ENCODE data around the gene PAM. TPM values are rescaled to one million over a fixed set of nuclear protein-coding genes. Genes with fewer than 3 reads are reported as not detected.

Gene PAM
- total and polyA plus RNA-seq, 3 experiments from 2014 or later, result 58.7 to 65.0 (median 59.8) TPM

GRCh38 chr5:102819634-102820033, 64.5 kb downstream of the PAM start:
- ChIA-PET CTCF (no interaction called here), POLR2A (no interaction called here)
- Histone ChIP-seq H3K27me3 (ENCODE audit: insufficient read depth, low read length, poor library complexity, severe bottlenecking) (no peaks in the 10 kb centered on the region), H3K4me1 (ENCODE audit: insufficient read depth, low read length) (no peaks in the 10 kb centered on the region), H3K4me3 (ENCODE audit: low read length) (no peak overlapping the region), H3K9me3 (ENCODE audit: low read length) (no peaks in the 10 kb centered on the region), H3K36me3 (ENCODE audit: insufficient read depth, low read length) (no peaks in the 10 kb centered on the region), H3K27ac (ENCODE audit: low read depth, low read length) (no peak overlapping the region)
- Mint-ChIP-seq H3K4me1 (peaks cover 25 to 40% (median 38%) of the 10 kb centered on the region in 3 donors), H3K9me3 (no peaks in the 10 kb centered on the region), H3K4me3 (no peak overlapping the region), H3K36me3 (peaks cover 1 to 4% (median 2%) of the 10 kb centered on the region in 3 donors), H3K27me3 (no peaks in the 10 kb centered on the region), H3K27ac (no peak overlapping the region)
- no peak for DNase-seq

- Histone ChIP-seq H3K27me3 (ENCODE audit: insufficient read depth, low read length, poor library complexity, severe bottlenecking) (no peaks in the 10 kb centered on the region), H3K27ac (ENCODE audit: low read depth, low read length) (no peak overlapping the region), H3K4me3 (ENCODE audit: low read length) (no peak overlapping the region), H3K4me1 (ENCODE audit: insufficient read depth, low read length) (no peaks in the 10 kb centered on the region), H3K9me3 (ENCODE audit: low read length) (no peaks in the 10 kb centered on the region), H3K36me3 (ENCODE audit: insufficient read depth, low read length) (no peaks in the 10 kb centered on the region)
- no peak for DNase-seq
- Mint-ChIP-seq H3K9me3 (no peaks in the 10 kb centered on the region), H3K27me3 (no peaks in the 10 kb centered on the region), H3K4me3 (no peak overlapping the region), H3K27ac (no peak overlapping the region), H3K4me1 (peaks cover 14 to 34% (median 29%) of the 10 kb centered on the region in 3 donors), H3K36me3 (peaks cover under 1 to 2% (median 1%) of the 10 kb centered on the region in 3 donors)
- POLR2A ChIA-PET, result no interaction called here
- CTCF ChIA-PET, result no interaction called here
Observed at GRCh38 chr5:102823441-102823874, 68.4 kb downstream of the PAM start.

GRCh38 chr5:102826629-102827028, 71.5 kb downstream of the PAM start:
- H3K27ac Mint-ChIP-seq, result no peak overlapping the region
- H3K4me1 Mint-ChIP-seq, result peaks cover 20 to 38% (median 36%) of the 10 kb centered on the region in 3 donors
- H3K9me3 Mint-ChIP-seq, result no peaks in the 10 kb centered on the region
- ChIA-PET CTCF (interaction anchor here (0.9 kb wide), 1 partner anchor 13 kb away, joined by 3 read pairs; no protein-coding TSS in a partner anchor), POLR2A (no interaction called here)
- no peak for DNase-seq
- H3K27me3 Mint-ChIP-seq, result no peaks in the 10 kb centered on the region
- H3K4me3 ChIP-seq (ENCODE audit: low read length), result no peak overlapping the region
- H3K27me3 ChIP-seq (ENCODE audit: insufficient read depth, low read length, poor library complexity, severe bottlenecking), result no peaks in the 10 kb centered on the region
- H3K36me3 Mint-ChIP-seq, result no peaks in the 10 kb centered on the region
- H3K9me3 ChIP-seq (ENCODE audit: low read length), result no peaks in the 10 kb centered on the region
- H3K4me3 Mint-ChIP-seq, result no peak overlapping the region
- no peak overlapping the region for H3K27ac ChIP-seq (ENCODE audit: low read depth, low read length)
- no peaks in the 10 kb centered on the region for H3K36me3 ChIP-seq (ENCODE audit: insufficient read depth, low read length)
- no peaks in the 10 kb centered on the region for H3K4me1 ChIP-seq (ENCODE audit: insufficient read depth, low read length)

GRCh38 chr5:102830241-102830640, 75.1 kb downstream of the PAM start:
- Mint-ChIP-seq H3K4me3 (no peak overlapping the region), H3K27me3 (no peaks in the 10 kb centered on the region), H3K27ac (no peak overlapping the region), H3K9me3 (no peaks in the 10 kb centered on the region), H3K4me1 (peaks cover 36 to 56% (median 40%) of the 10 kb centered on the region in 3 donors), H3K36me3 (peaks cover 0 to 3% (median 0%) of the 10 kb centered on the region in 3 donors)
- CTCF ChIA-PET, result interaction anchor here (1.2 kb wide), 1 partner anchor 13 kb away, joined by 3 read pairs; no protein-coding TSS in a partner anchor
- Histone ChIP-seq H3K27me3 (ENCODE audit: insufficient read depth, low read length, poor library complexity, severe bottlenecking) (no peaks in the 10 kb centered on the region), H3K9me3 (ENCODE audit: low read length) (no peaks in the 10 kb centered on the region), H3K27ac (ENCODE audit: low read depth, low read length) (no peak overlapping the region), H3K4me1 (ENCODE audit: insufficient read depth, low read length) (peaks cover 6% of the 10 kb centered on the region), H3K36me3 (ENCODE audit: insufficient read depth, low read length) (no peaks in the 10 kb centered on the region), H3K4me3 (ENCODE audit: low read length) (no peak overlapping the region)
- no peak for DNase-seq
- POLR2A ChIA-PET, result no interaction called here

GRCh38 chr5:102832445-102832844, 77.3 kb downstream of the PAM start:
- Histone ChIP-seq H3K27ac (ENCODE audit: low read depth, low read length) (no peak overlapping the region), H3K4me1 (ENCODE audit: insufficient read depth, low read length) (peaks cover 6% of the 10 kb centered on the region), H3K4me3 (ENCODE audit: low read length) (no peak overlapping the region), H3K9me3 (ENCODE audit: low read length) (no peaks in the 10 kb centered on the region), H3K27me3 (ENCODE audit: insufficient read depth, low read length, poor library complexity, severe bottlenecking) (no peaks in the 10 kb centered on the region), H3K36me3 (ENCODE audit: insufficient read depth, low read length) (no peaks in the 10 kb centered on the region)
- Mint-ChIP-seq H3K36me3 (peaks cover 0 to 3% (median 0%) of the 10 kb centered on the region in 3 donors), H3K27ac (no peak overlapping the region), H3K9me3 (no peaks in the 10 kb centered on the region), H3K4me1 (peaks cover 43 to 60% (median 49%) of the 10 kb centered on the region in 3 donors), H3K27me3 (no peaks in the 10 kb centered on the region), H3K4me3 (no peak overlapping the region)
- no peak for DNase-seq
- POLR2A ChIA-PET, result no interaction called here
- CTCF ChIA-PET, result no interaction called here

GRCh38 chr5:102833146-102833545, 78.0 kb downstream of the PAM start:
- POLR2A ChIA-PET, result no interaction called here
- no peaks in the 10 kb centered on the region for H3K36me3 ChIP-seq (ENCODE audit: insufficient read depth, low read length)
- H3K4me3 Mint-ChIP-seq, result no peak overlapping the region
- H3K4me1 Mint-ChIP-seq, result peaks cover 44 to 60% (median 50%) of the 10 kb centered on the region in 3 donors
- no peaks in the 10 kb centered on the region for H3K27me3 Mint-ChIP-seq
- CTCF ChIA-PET, result no interaction called here
- DNase-seq, result no peak
- H3K27ac ChIP-seq (ENCODE audit: low read depth, low read length), result no peak overlapping the region
- no peak overlapping the region for H3K27ac Mint-ChIP-seq
- H3K27me3 ChIP-seq (ENCODE audit: insufficient read depth, low read length, poor library complexity, severe bottlenecking), result no peaks in the 10 kb centered on the region
- H3K4me1 ChIP-seq (ENCODE audit: insufficient read depth, low read length), result peaks cover 6% of the 10 kb centered on the region
- H3K9me3 Mint-ChIP-seq, result no peaks in the 10 kb centered on the region
- no peaks in the 10 kb centered on the region for H3K9me3 ChIP-seq (ENCODE audit: low read length)
- H3K4me3 ChIP-seq (ENCODE audit: low read length), result no peak overlapping the region
- peaks cover 0 to 3% (median 0%) of the 10 kb centered on the region in 3 donors for H3K36me3 Mint-ChIP-seq

GRCh38 chr5:102834438-102834964, 79.4 kb downstream of the PAM start:
- Histone ChIP-seq H3K9me3 (ENCODE audit: low read length) (no peaks in the 10 kb centered on the region), H3K4me3 (ENCODE audit: low read length) (no peak overlapping the region), H3K27ac (ENCODE audit: low read depth, low read length) (no peak overlapping the region), H3K4me1 (ENCODE audit: insufficient read depth, low read length) (peaks cover 6% of the 10 kb centered on the region), H3K36me3 (ENCODE audit: insufficient read depth, low read length) (no peaks in the 10 kb centered on the region), H3K27me3 (ENCODE audit: insufficient read depth, low read length, poor library complexity, severe bottlenecking) (no peaks in the 10 kb centered on the region)
- ChIA-PET CTCF (no interaction called here), POLR2A (no interaction called here)
- no peaks in the 10 kb centered on the region for H3K27me3 Mint-ChIP-seq
- H3K27ac Mint-ChIP-seq, result peak overlapping the region in 2 of 8 donors; percentile 29 to 54
- H3K4me1 Mint-ChIP-seq, result peaks cover 44 to 60% (median 50%) of the 10 kb centered on the region in 3 donors
- H3K36me3 Mint-ChIP-seq, result peaks cover 0 to 3% (median 0%) of the 10 kb centered on the region in 3 donors
- DNase-seq, result no peak
- H3K4me3 Mint-ChIP-seq, result peak overlapping the region in 2 of 7 donors; percentile 5 to 21
- H3K9me3 Mint-ChIP-seq, result no peaks in the 10 kb centered on the region

GRCh38 chr5:102835717-102836116, 80.6 kb downstream of the PAM start:
- peaks cover 6% of the 10 kb centered on the region for H3K4me1 ChIP-seq (ENCODE audit: insufficient read depth, low read length)
- DNase-seq, result no peak
- no peaks in the 10 kb centered on the region for H3K27me3 ChIP-seq (ENCODE audit: insufficient read depth, low read length, poor library complexity, severe bottlenecking)
- Mint-ChIP-seq H3K27ac (no peak overlapping the region), H3K4me1 (peaks cover 39 to 52% (median 43%) of the 10 kb centered on the region in 3 donors), H3K4me3 (no peak overlapping the region), H3K27me3 (no peaks in the 10 kb centered on the region), H3K36me3 (peaks cover 0 to 3% (median 0%) of the 10 kb centered on the region in 3 donors), H3K9me3 (no peaks in the 10 kb centered on the region)
- no peaks in the 10 kb centered on the region for H3K36me3 ChIP-seq (ENCODE audit: insufficient read depth, low read length)
- H3K4me3 ChIP-seq (ENCODE audit: low read length), result no peak overlapping the region
- ChIA-PET CTCF (no interaction called here), POLR2A (interaction anchor here (0.7 kb wide), 1 partner anchor 18 kb away, joined by 3 read pairs; no protein-coding TSS in a partner anchor)
- no peak overlapping the region for H3K27ac ChIP-seq (ENCODE audit: low read depth, low read length)
- H3K9me3 ChIP-seq (ENCODE audit: low read length), result no peaks in the 10 kb centered on the region

Data from CD8-positive, alpha-beta memory T cell (primary cell).